Measurements from ENCODE around the gene AJAP1. TPM values are rescaled to one million over a fixed set of nuclear protein-coding genes. Genes with fewer than 3 reads are reported as not detected.

Gene AJAP1
- total RNA-seq, 2 donors from 2014 or later, result 0.41 to 0.49 TPM

DNA sequence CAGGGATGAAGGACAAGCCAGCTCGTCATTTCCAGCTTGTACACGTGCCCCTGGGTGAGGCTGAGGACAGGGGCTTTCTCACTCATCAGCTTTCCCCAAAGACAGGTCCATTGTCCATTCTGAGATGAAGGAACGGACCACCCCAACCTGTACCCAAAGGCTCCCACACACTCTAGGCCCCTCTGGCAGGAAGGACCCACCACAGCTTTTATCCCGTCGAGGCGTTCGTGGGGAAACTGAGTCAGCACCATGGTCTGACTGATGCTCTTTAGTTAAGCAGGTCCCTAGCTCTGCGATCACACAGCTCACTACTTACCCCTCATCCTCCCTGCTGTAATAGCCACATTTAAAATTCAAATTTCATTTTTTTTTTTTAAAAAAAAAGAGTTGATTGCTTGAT is 117.3 kb downstream of the AJAP1 start:
- Histone ChIP-seq H3K36me3 (no peaks in the 10 kb centered on the region), H3K27ac (no peak overlapping the region), H3K9me3 (no peaks in the 10 kb centered on the region), H3K4me3 (no peak overlapping the region), H3K4me1 (ENCODE audit: control insufficient read depth in 1 of 2, low read depth in 2 of 2) (no peaks in the 10 kb centered on the region), H3K27me3 (replicated peaks; ENCODE audit: insufficient read depth) (no peaks in the 10 kb centered on the region)
- ATAC-seq (ENCODE audit: insufficient number of reproducible peaks, low FRiP score, low read depth) (no peak), DNase-seq (ENCODE audit: low spot score) (no peak)
- no peak for TF ChIP-seq CTCF (IDR thresholded peaks at IDR 0.05)

DNA sequence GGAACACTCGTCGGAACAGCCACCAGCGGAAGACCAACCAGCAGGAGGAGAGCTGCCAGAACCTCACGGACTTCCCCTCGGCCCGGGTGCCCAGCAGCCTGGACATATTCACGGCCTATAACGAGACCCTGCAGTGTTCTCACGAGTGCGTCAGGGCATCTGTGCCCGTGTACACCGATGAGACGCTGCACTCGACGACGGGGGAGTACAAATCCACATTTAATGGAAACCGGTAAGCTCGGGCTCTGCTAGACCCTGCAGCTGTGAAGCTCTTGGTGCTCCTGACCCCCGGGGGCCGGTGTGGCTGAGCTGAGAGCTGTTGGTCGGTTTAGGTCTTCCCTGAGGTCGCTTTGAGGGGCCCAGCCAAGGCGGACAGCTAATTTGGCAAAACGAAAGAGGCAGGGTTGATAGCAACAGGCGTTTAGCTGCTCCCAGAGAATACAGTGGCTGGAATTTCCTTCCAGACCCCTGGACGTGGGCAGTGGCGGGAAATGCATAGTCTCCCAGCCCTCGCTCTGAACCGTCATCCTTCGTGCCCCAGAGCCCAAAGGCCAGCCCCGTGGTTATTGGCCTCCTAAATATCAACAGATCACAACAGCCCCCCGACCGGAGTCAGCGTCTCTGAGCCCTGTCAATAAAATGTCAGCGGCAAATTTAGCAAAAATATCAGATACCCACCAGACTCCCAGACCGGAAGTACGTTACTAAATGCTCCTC is 118.0 kb downstream of the AJAP1 start:
- Histone ChIP-seq H3K27ac (no peak overlapping the region), H3K4me3 (no peak overlapping the region), H3K27me3 (replicated peaks; ENCODE audit: insufficient read depth) (no peaks in the 10 kb centered on the region), H3K36me3 (no peaks in the 10 kb centered on the region), H3K4me1 (ENCODE audit: control insufficient read depth in 1 of 2, low read depth in 2 of 2) (no peaks in the 10 kb centered on the region), H3K9me3 (no peaks in the 10 kb centered on the region)
- TF ChIP-seq CTCF (IDR thresholded peaks at IDR 0.05), result no peak
- no peak for DNase-seq (ENCODE audit: low spot score)
- no peak for ATAC-seq (ENCODE audit: insufficient number of reproducible peaks, low FRiP score, low read depth)

DNA sequence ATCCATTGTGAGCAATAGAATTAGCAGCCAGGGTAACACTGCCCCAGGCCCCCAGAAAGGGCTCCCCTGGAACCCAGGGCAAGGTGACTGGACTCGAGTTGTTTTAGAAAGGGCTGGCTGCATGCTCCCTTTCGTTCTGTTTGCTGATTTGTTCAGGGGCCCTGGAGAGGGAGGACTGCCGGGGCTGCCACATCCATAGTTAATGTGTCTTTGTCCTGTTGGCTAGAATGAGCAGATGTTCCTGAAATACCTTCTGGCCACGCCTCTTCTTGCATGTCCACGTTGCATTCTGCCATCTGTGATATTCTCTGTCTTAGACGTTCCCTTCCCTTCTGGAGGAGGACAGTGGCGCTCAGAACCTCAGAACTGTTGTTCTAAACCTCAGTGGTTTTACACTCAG is 118.8 kb downstream of the AJAP1 start:
- Histone ChIP-seq H3K4me3 (no peak overlapping the region), H3K4me1 (ENCODE audit: control insufficient read depth in 1 of 2, low read depth in 2 of 2) (no peaks in the 10 kb centered on the region), H3K27ac (no peak overlapping the region), H3K36me3 (no peaks in the 10 kb centered on the region), H3K9me3 (no peaks in the 10 kb centered on the region), H3K27me3 (replicated peaks; ENCODE audit: insufficient read depth) (no peaks in the 10 kb centered on the region)
- no peak for ATAC-seq (ENCODE audit: insufficient number of reproducible peaks, low FRiP score, low read depth)
- TF ChIP-seq CTCF (IDR thresholded peaks at IDR 0.05), result no peak
- no peak for DNase-seq (ENCODE audit: low spot score)

DNA sequence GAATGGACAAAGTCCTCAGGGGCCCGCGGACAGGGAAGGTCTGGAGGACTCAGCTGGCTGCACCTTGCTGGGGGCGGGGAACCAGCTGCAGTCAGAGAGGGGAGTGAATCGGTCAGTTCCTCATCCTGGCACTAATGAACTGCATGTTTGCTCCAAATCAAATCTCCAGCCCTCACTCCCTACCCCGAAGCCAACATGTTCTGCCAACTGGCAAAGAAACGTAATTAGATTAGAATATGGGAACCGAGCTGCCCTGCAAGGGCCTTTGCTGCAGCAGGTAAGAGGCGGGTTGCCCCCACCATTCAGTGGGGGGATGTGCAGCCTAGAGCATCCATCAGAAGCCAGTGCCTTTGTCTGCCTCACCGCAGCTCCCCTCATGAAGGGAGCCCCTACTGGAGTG is 121.1 kb downstream of the AJAP1 start:
- Histone ChIP-seq H3K27me3 (replicated peaks; ENCODE audit: insufficient read depth) (no peaks in the 10 kb centered on the region), H3K4me1 (ENCODE audit: control insufficient read depth in 1 of 2, low read depth in 2 of 2) (no peaks in the 10 kb centered on the region), H3K9me3 (no peaks in the 10 kb centered on the region), H3K4me3 (no peak overlapping the region), H3K36me3 (no peaks in the 10 kb centered on the region), H3K27ac (no peak overlapping the region)
- ATAC-seq (ENCODE audit: insufficient number of reproducible peaks, low FRiP score, low read depth), result no peak
- no peak for DNase-seq (ENCODE audit: low spot score)
- no peak for TF ChIP-seq CTCF (IDR thresholded peaks at IDR 0.05)

GRCh38 chr1:4778056-4778455 is 123.6 kb downstream of the AJAP1 start:
- no peak for TF ChIP-seq CTCF (IDR thresholded peaks at IDR 0.05)
- Histone ChIP-seq H3K4me1 (ENCODE audit: control insufficient read depth in 1 of 2, low read depth in 2 of 2) (no peaks in the 10 kb centered on the region), H3K27ac (no peak overlapping the region), H3K36me3 (no peaks in the 10 kb centered on the region), H3K27me3 (replicated peaks; ENCODE audit: insufficient read depth) (no peaks in the 10 kb centered on the region), H3K9me3 (no peaks in the 10 kb centered on the region), H3K4me3 (no peak overlapping the region)
- DNase-seq (ENCODE audit: low spot score) (no peak), ATAC-seq (ENCODE audit: insufficient number of reproducible peaks, low FRiP score, low read depth) (no peak)
